Embryonic facial prominence (tissue), 1 donor: ENCODE data around the gene C1QTNF9.
"Not testable (repeated sequence)": the region's sequence is repeated elsewhere in the genome, so short reads cannot be mapped to it uniquely, and the experiment has no call there.

ENCODE experiments used
- DNase-seq: peaks from one replicate; pipeline ENCODE4 v3.0.0-alpha.2; 2016; ENCODE audit errors: extremely low spot score

Gene C1QTNF9

GRCh38 chr13:24323036-24323738 lies 13.8 kb downstream of the C1QTNF9 start:
- DNase-seq: no peak

DNA sequence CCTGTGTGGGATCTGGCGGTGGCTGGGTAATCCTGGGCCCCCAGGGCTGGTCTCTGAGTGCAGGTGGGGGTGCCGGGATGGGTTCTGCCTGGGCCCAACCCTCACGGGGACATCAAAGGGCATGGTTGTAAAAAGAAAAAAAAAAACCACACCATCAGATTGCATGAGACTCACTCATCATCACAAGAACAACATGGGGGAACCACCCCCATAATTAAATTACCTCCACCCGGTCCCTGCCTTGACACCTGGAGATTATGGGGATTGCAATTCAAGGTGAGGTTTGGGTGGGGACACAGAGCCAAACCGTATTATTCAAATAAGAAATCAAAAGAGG lies 14.3 kb downstream of the C1QTNF9 start:
- DNase-seq: no peak

- not testable (repeated sequence) for DNase-seq
Measured at GRCh38 chr13:24327598-24327997, 18.2 kb downstream of the C1QTNF9 start.

- no peak for DNase-seq
Measured at GRCh38 chr13:24328145-24328544, 18.8 kb downstream of the C1QTNF9 start.

DNA sequence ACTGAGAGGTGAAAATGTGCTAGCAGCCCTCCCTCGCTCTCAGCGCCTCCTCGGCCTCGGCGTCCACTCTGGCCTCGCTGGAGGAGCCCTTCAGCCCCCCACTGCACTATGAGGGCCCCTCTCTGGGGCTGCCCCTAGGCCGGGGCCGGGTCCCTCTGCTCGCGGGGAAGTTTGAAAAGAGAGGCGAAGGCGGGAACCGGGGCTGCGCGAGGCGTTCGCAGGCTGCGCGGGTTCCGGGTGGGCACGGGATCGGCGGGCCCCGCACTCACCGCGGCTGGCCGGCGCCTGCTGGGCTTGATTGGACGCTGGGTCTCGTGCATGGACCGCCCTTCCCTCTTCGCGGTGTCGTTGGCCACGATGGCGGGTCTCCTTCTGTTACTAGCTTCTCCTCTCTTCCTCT lies 29.3 kb downstream of the C1QTNF9 start:
- DNase-seq: no peak

- DNase-seq: no peak
Measured at GRCh38 chr13:24339937-24340607, 30.7 kb downstream of the C1QTNF9 start.

DNA sequence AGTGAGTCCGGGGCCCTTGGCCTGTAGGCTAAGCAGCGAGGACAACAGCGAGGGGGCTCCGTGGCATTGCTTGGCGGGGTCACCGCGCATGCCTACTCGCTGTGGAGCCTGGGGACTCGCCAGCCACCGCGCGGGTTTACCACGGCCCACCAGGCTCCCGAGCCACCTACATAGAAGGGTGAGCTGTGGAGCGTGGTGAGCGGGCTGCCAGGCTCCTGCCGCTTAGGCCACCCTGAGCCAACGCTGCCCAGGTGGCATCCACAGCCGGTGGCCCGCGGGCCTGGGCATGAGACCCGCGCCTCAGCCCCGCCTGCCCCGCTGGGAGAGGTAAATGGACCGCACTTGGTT lies 31.2 kb downstream of the C1QTNF9 start:
- no peak for DNase-seq

DNA sequence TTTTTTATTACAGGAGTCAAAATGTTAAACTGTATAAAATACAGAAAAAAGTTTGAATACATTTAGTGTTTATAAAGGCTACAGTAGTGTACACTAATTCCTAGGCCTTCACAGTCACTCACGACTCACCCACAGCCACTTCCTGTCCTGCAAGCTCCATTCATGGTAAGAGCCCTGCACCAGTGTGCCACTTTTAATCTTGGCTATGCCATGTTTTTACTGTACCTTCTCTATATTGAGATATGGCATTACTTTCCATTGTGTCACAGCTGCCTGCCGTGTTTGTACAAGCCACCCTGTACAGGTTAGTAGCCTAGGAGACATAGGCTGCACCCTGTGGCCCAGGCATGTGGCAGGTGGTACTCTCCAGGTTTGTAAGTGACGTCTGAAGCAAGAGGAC lies 32.1 kb downstream of the C1QTNF9 start:
- DNase-seq: no peak

GRCh38 chr13:24348385-24348784 lies 39.0 kb downstream of the C1QTNF9 start:
- no peak for DNase-seq

GRCh38 chr13:24348797-24349515 lies 39.6 kb downstream of the C1QTNF9 start:
- no peak for DNase-seq

- DNase-seq: not testable (repeated sequence)
Measured at GRCh38 chr13:24349778-24350664, 40.6 kb downstream of the C1QTNF9 start.

- DNase-seq: no peak
Measured at GRCh38 chr13:24351423-24351822, 42.0 kb downstream of the C1QTNF9 start.

DNA sequence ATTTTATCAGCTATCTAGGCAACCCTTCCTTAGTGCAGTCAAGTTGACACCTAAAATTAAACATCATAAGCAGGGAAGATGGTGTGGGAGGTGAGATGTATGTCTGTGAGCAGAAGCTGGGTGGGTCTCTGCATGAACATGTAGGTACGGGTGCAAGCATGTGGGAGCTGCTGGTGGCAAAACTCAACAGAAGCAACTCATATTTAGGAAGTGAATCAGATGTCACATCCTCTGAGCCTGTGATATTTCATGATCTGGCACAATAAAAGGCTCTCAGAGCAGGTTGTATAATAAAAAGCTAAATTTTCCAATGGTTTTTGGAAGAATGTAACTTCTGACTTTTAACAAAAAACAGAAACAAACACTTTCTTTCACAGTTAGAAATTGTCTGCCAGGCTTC lies 44.4 kb downstream of the C1QTNF9 start:
- no peak for DNase-seq

DNA sequence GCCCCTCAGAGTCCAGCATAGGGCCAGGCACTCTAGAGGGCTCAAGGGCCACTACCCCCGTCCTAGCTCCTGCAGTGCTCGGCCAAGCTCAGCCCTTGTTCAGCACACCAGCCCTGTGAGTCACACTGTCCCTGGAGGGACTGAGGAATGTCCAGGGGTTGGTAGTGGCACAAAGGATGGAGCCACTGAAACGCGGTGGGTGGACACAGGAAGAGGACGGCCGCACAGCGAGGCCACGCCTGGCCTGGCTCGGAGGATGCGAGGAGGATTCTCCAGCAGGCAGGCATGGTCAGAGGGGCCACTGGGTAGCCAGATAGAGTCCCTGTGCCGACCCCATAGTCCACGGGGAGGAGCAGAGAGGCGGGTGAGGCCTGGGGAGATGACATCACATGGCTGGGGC lies 45.7 kb downstream of the C1QTNF9 start:
- no peak for DNase-seq

DNA sequence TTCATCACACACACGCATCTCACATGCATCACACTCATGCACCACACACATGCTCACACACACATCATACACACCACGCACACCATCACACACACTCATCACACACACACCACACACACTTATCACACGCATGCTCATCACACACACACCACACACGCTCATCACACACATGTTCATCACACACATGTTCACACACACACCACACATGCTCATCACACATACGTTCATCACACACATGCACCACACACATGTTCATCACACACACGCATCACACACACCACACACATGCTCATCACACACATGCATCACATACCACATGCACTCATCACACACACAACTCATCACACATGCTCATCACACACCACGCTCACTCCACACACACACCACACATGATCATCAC lies 46.9 kb downstream of the C1QTNF9 start:
- DNase-seq: no peak

GRCh38 chr13:24356837-24357236 lies 47.5 kb downstream of the C1QTNF9 start:
- DNase-seq: no peak

DNA sequence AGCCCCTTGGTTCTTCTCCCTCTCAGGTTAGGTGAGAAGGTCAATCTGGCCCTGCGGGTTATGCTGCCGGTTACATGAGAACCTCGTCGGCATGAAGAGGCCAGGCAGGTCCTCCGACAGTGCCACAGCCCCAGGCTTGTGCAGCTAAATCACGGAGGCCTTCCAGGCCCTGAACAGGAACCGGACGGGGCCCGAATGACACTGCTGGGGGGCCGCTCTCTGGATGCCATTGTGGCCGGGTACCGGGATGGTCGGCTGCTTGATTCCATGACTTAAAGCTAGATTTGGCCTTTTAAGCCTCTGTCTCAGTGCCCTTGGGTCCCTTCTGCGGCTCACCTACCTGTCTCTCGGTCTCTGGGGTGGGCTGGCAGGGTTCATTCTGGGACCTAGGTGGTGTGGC lies 48.4 kb downstream of the C1QTNF9 start:
- DNase-seq: no peak

GRCh38 chr13:24358836-24359235 lies 49.5 kb downstream of the C1QTNF9 start:
- not testable (repeated sequence) for DNase-seq

DNA sequence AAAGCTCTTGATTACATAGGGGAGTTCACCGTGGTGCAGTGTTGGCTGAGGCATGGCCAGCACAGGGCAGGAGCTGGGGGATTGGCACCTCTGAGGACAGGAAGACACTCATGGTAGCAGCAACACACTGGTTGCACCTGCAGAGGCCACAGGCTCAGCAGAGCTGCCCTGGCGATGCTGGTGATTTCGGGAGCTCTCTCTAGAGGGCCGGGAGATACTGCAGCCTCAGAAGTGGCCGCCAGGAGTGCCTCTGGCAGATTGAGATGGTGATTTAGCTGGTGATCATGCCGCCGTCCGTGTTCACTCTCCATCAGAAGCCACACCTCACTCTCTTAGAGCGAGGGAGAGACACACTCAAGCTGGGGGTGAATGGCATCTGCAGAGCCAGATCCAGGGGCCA lies 49.9 kb downstream of the C1QTNF9 start:
- not testable (repeated sequence) for DNase-seq

GRCh38 chr13:24360106-24360505 lies 50.7 kb downstream of the C1QTNF9 start:
- DNase-seq: no peak

DNA sequence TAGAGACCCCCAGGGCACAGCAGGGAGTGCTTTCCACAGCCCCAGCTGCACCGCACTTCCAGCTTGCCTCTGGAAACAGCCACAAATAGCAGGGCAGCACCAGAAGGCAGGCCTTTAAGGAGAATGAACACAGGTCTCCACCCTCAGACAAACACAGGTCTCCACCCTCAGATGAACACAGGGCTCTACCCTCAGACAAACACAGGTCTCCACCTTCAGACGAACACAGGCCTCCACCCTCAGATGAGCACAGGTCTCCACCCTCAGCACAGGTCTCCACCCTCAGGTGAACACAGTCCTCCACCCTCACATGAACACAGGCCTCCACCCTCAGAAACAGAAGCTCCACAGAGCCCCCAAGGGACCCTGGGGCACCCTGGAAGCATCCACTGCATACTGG lies 51.7 kb downstream of the C1QTNF9 start:
- no peak for DNase-seq

DNA sequence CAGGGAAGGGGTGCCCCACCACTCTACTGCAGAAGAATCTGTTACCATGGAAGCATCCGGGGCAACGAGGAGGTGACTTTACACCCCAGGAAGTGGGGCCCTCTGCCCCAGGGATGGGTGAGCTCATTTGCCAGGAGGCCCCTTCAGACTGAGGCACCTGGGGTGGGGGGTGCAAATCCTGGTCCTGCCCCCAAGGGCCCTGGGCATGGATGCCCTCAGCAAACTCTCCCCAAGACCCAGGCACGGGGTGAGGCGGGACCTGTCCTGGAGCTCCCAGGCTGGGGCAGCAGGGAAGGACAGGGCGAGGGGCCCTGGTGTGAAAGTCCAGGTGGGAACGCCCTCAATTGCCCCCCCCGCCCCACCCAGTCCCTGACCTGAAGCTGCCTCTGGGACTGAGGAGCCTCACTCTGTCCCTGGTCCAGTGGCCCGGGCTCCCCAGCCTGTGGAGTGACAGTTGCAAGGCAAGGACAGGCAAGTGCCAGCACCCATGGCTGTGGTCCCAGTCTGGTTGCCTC lies 52.5 kb downstream of the C1QTNF9 start:
- DNase-seq: no peak
